ENCODE data around the gene U2AF2.

The U2AF2 gene

GRCh38 chr19:55644191-55644833 lies 10.5 kb upstream of the U2AF2 start:
- no peak for DNase-seq

- no peak for DNase-seq
These were observed 9.9 kb upstream of the U2AF2 start for GRCh38 chr19:55644842-55645511.

- no peak for DNase-seq
These were observed 9.3 kb upstream of the U2AF2 start for GRCh38 chr19:55645512-55645881.

- DNase-seq: no peak
These were observed 7.7 kb upstream of the U2AF2 start for GRCh38 chr19:55646889-55647731.

DNA sequence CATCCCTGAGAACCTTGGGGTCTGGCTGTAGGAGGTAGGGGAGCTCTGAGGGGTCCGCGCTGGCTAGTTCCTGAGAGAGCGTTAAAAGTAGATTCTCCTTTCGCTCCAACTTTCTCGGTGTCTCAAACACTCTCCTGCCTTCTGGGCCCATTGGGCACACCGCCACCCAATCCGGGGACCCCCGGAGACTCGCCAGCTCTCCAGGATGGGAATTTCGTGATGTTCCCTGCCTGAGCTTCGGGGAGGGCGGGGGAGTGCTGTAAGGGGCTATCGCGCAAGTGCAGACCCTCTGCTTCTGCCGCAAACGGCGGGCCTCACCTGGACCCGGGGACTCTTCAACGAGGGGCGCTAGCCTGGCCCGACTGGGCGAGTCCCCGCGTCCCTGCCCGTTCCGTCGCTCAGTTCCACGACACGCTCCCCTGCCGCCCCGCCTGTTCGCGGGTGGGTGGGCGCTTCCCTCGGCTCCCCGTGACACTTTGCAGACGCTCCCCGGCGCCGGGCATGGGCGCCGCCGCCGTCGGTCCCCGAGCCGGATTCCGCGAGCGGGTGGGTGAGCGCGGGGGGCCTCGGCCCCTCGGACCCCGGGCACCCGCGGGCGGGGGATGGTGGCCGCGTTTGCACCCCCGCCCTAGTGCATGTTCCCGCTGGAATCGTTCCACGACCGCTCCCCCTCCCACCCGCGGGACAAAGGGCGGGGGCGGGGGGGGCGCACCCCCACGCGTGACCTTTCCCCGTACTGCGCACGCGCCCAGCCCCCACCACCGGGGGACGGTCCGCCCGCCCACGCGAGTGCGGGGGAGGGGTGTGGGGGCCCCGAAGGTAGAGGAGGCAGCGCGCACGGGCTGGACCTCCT lies 6.9 kb upstream of the U2AF2 start, which contains the start of gene CCDC106:
Gene CCDC106, plus strand, starts transcription at position 481 of the 853 bp plus-strand sequence. CDS start 835 bp downstream, outside the sequence.
- peak; percentile 62 for DNase-seq

DNA sequence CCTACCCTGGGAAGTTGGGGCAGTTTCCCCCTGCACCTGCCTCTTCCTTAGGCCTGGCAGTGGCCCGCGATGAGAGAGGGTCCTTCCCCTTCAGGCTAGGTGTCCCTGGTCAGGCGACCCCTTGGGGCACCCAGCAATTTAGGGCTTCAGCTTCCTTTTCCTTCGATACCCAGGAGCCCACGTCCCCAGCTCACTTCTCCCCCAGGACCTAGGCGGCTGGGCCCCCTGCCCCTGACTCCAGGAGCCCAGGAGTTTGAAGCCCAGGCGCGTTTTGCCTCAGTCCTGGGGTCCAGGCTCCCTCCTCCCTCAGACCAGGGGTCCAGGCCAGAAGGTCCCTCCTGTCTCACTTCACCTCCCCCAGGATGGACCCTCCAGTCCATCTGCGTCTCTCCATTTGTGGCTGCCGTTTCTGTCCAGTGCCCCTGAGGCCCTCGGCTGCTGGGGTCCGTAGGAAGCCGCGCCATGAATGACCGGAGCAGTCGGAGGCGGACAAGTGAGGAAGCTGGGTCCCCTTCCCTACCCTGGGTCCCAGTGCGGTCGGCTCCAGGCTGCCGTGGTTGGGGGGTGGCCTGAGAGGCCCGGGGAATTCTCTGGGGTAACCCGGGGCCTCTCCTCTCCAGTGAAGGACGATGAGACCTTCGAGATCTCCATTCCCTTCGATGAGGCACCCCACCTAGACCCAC lies 6.1 kb upstream of the U2AF2 start:
- DNase-seq: no peak

DNA sequence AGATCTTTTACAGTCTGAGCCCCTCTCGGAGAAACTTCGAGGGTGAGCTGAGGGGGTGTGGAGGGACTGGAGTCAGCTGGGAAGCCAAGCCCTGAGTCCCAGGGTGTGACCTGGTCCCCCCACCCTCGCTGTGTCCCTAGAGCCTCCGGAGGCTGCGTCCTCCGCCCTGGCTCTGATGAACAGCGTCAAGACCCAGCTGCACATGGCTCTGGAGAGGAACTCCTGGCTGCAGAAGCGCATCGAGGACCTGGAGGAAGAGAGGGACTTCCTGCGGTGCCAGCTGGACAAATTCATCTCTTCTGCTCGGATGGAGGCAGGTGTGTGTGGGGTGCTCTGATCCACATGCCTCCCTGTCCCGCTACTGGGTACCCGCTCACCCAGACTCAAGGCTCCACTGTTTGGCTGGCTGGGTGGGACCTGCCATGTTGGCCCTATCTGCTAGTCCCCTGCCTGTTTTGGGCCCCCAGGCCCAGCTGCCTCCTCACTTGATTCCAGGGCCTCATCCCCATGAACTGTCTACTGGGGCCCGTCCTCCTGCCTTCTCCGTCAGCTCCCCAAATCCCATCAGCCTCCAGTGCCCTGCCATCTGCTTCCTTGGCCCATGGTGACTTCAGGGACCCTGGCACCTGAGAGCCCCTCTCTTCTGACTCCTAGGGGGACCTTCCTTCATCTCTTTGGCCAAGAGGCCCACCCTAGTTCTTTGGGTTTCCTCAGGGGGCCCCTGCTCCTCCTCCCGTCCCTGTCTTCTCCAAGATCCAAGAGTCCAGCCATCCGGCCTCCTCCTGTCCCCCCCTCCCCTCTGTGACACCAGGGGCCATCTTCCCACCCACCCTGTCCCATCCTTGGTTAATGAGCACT lies 5.3 kb upstream of the U2AF2 start:
- no peak for DNase-seq

DNA sequence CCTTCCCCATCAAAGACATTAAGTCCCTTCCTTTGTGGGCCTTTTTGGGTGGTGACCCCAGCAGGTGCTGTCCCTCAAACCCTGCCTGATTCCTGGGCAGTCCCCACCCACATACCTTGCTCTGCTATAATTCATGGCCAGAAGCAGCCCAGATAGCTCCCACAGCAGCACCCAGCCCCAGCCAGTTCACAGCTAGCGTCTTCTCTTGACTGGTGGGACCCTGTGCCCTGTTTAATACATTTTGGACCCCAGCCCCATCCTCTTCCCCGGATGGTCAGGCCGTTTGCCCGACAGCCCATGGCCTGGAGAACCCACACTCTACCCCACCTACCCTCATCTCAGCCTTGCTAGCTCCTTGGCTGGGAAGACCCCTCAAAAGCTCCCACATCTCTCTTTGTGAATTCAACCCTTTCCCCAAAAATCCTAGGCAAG lies 4.7 kb upstream of the U2AF2 start:
- no peak for DNase-seq

GRCh38 chr19:55650602-55651230 lies 4.1 kb upstream of the U2AF2 start:
- DNase-seq: no peak

DNA sequence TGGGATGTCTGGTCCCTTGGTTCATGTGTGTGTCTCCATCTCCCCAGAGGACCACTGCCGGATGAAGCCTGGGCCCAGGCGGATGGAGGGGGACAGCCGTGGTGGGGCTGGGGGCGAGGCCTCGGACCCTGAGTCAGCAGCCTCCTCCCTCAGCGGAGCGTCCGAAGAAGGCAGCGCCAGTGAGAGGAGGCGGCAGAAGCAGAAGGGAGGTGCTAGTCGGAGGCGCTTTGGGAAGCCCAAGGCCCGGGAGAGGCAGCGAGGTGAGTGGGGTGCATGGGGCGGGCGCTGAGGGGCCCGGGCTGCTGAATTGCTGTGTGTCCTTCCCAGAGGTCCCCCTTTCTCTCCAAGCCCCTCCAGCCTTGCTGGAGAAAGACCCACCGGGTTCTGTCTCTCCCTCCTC lies 3.6 kb upstream of the U2AF2 start:
- no peak for DNase-seq

DNA sequence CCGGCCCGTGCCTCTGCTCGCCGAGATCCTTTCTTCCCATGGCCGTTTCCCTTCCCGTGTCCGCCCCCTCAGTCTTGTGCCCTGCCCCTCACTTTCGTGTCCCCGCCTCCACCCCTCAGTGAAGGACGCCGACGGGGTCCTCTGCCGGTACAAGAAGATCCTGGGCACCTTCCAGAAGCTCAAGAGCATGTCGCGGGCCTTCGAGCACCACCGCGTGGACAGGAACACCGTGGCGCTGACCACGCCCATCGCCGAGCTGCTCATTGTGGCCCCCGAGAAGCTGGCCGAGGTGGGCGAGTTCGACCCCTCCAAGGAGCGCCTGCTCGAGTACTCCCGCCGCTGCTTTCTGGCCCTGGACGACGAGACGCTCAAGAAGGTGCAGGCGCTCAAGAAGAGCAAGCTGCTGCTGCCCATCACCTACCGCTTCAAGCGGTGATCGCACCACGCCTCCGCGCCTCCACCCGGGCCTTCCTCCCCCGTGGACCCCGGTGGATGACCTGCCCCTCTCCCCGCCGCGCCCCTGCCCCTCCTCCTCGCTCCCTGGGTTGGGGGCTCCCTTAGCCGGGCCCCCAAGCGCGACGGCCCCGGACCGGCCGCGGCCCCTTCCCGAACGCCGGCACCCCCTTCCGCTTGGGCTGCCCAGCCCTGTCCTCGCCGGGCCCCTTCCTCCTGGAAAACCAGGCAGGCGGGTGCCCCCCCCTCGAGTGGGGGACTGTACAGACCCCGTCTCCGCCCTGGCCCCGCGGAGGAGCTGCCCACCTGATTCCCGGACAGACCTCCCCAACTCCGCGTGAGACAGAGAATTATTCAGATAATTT lies 2.3 kb upstream of the U2AF2 start:
- DNase-seq: no peak

DNA sequence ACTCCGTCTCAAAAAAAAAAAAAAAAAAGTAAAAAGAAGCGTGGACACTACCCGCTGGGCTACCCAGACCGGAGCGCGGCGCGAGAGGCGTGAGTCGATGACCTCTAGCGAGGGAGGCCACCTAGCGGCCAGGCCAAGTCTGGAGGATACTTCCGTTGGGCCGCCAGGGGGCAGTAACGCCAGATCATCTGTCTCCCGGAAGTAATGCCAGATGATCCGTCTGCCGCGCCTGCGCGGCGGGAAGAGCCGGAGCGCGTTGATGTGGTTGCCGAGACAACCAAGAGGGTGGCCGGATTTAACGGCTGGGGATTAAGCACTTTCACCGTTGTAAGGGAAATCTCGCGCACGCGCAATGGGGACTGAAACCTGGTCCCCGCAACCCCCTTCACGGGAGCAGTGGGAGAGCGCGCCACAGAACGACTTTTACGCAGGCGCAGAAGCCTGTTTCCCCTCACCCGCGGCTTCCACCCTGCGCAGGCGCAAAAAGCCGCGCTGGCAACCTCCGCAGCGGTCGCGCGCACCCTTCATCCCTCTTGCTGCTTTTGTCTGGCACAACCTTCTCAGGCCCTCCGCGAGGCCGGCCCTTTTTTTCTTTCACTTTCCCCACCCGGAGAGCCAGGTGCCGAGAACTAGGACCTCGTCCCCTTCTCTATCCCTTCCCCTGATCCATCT lies 1.0 kb upstream of the U2AF2 start:
- DNase-seq: peak; percentile 99

GRCh38 chr19:55654323-55654867 lies 440 bp upstream of the U2AF2 start:
- DNase-seq: peak; percentile 99

- DNase-seq: no peak
These were observed 809 bp downstream of the U2AF2 start for GRCh38 chr19:55655648-55656040.

DNA sequence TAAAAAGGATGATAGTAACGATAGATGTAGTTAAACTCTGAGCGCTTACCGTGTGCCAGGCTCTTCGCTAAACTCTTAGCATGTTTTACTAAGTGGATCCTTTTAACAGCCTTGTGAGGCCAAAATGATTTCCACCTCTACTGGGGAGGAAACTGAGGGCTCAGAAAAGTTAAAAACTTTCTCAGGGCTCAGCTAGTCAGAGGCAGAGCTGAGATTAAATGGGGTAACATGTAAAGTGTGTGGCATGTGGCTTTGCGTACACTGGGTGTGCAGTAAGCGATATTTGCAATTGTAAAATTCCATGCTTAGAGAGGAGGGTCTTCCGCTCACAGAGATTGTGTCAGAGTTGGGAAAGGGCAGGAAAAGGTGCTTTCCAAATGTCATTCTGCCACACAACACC lies 1.7 kb downstream of the U2AF2 start:
- no peak for DNase-seq

DNA sequence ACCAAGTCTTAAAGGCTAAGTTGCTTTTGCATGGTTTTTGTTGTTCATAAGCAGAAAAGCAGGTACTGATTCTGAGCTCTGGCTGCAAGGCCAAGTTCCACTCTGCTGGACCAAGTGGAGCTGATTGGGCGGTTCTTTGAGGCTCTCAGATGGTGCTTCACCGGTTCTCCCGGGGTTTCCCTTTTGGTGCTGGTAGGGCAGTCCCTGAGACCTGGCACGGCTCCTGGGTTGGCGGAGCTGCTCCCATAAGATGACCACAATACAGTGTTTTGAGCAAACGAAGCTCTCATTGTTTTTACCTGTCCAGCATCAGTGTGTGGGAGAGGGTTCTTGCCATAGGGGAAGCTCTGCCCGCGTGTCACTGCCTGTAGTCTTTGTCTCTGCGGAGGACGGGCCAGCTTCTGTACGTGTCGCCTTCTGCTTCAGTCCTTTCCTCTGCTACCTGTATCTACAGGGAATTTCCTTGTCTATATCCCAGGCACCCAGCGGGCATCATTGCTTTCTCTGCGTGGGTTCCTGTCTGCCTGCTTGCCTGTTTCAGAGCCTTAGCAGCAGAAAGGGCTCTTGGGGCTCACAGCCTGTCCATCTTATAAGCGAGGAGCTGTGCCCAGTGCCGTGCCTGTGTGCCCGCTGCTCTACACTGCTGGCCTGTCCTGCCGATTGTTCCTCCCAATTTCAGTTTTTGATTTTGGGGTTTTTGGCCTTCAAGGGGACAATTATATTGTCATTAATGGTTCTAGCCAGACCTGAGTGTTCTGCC lies 2.3 kb downstream of the U2AF2 start:
- no peak for DNase-seq

- no peak for DNase-seq
These were observed 4.1 kb downstream of the U2AF2 start for GRCh38 chr19:55658846-55659459.

GRCh38 chr19:55659822-55660221 lies 5.0 kb downstream of the U2AF2 start:
- DNase-seq: no peak

All from COR-L47 (cell line).